Esophagus muscularis mucosa (tissue), 3 donors: ENCODE data around the gene TTC17.

ENCODE experiments used
- POLR2A ChIP-seq: fragments of 450-650 bp; IDR thresholded peaks from one replicate; pipeline ENCODE4 v1.6.1; 2017; ENCODE audit warnings: antibody characterized with exemption, moderate library complexity, mild to moderate bottlenecking, low read depth
- POLR2AphosphoS5 ChIP-seq, 2 donors: sonication (generic); formaldehyde crosslinking; IDR thresholded peaks; one replicate each; pipeline ENCODE4 v1.6.1; 2017; ENCODE audit warnings: antibody characterized with exemption in 2 of 2
- TF ChIP-seq, protein P1 (sequence below), 3 experiments: fragments of 200-600 bp in 2 of 3; fragments of 450-650 bp in 1 of 3; sonication (generic) in 2 of 3; IDR thresholded peaks; one replicate each; pipeline ENCODE4 v1.5.1; 2017 to 2019; ENCODE audit warnings: antibody characterized with exemption in 3 of 3, mild to moderate bottlenecking in 2 of 3, moderate library complexity in 1 of 3

- TF ChIP-seq, protein P1, sequence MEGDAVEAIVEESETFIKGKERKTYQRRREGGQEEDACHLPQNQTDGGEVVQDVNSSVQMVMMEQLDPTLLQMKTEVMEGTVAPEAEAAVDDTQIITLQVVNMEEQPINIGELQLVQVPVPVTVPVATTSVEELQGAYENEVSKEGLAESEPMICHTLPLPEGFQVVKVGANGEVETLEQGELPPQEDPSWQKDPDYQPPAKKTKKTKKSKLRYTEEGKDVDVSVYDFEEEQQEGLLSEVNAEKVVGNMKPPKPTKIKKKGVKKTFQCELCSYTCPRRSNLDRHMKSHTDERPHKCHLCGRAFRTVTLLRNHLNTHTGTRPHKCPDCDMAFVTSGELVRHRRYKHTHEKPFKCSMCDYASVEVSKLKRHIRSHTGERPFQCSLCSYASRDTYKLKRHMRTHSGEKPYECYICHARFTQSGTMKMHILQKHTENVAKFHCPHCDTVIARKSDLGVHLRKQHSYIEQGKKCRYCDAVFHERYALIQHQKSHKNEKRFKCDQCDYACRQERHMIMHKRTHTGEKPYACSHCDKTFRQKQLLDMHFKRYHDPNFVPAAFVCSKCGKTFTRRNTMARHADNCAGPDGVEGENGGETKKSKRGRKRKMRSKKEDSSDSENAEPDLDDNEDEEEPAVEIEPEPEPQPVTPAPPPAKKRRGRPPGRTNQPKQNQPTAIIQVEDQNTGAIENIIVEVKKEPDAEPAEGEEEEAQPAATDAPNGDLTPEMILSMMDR (IDR thresholded peaks at IDR 0.05) = no peak
- no peak for TF ChIP-seq POLR2AphosphoS5 (IDR thresholded peaks at IDR 0.05)
- no peak for TF ChIP-seq POLR2A
Measured at GRCh38 chr11:43498561-43498960, 139.8 kb downstream of the TTC17 start.
